Activated CD8-positive, alpha-beta T cell treated with anti-CD3 and anti-CD28 coated beads for 36 hours (primary cell): ENCODE measurements around the gene IKBKG. TPM values are rescaled to one million over a fixed set of nuclear protein-coding genes. Genes with fewer than 3 reads are reported as not detected.

Source experiments
- ATAC-seq: fragments of 200-7000 bp; cut with Tn5 transposase; one replicate; pipeline ENCODE4 v1.10.0; 2021; ENCODE audit warnings: mild to moderate bottlenecking, moderate library complexity
- CTCF ChIA-PET: fragments of 350-600 bp; sonication (Branson Sonifier 250); formaldehyde crosslinking; loops from one replicate; lab custom pipeline; 2021; ENCODE audit warnings: antibody characterized with exemption; lab: Charles Lee
- POLR2A ChIA-PET: fragments of 350-600 bp; sonication (Branson Sonifier 250); formaldehyde crosslinking; loops from one replicate; lab custom pipeline; 2021; ENCODE audit warnings: antibody characterized with exemption; lab: Charles Lee
- DNase-seq: peaks from one replicate; pipeline ENCODE4 v3.0.0-alpha.2; 2020
- H3K27ac Mint-ChIP-seq: one replicate; pipeline ENCODE4 v1.8.0; 2021; ENCODE audit warnings: mild to moderate bottlenecking, mixed read lengths
- H3K27me3 Mint-ChIP-seq: one replicate; pipeline ENCODE4 v1.8.0; 2021; ENCODE audit warnings: mixed read lengths
- H3K36me3 Mint-ChIP-seq: one replicate; pipeline ENCODE4 v1.8.0; 2021; ENCODE audit warnings: low read depth, mixed read lengths
- H3K4me1 Mint-ChIP-seq: one replicate; pipeline ENCODE4 v1.8.0; 2021; ENCODE audit warnings: low read depth, mixed read lengths
- H3K4me3 Mint-ChIP-seq: one replicate; pipeline ENCODE4 v1.8.0; 2021; ENCODE audit warnings: mild to moderate bottlenecking, moderate library complexity, mixed read lengths
- H3K9me3 Mint-ChIP-seq: one replicate; pipeline ENCODE4 v1.8.0; 2021; ENCODE audit warnings: mixed read lengths
- intact Hi-C: fragments of 100-400 bp; cut with micrococcal nuclease; formaldehyde crosslinking; loops from one replicate; pipeline ENCODE4 v1.10.0; 2022
- total RNA-seq, 2 experiments: library from RNA; stranded (reverse); gene quantifications; one replicate each; pipeline ENCODE4 v1.2.3, GENCODE V29; 2021
- TF ChIP-seq, protein P1 (sequence below): fragments of 200-600 bp; IDR thresholded peaks from one replicate; pipeline ENCODE4 v1.8.0; 2022; ENCODE audit warnings: antibody characterized with exemption, mild to moderate bottlenecking

The IKBKG gene
- total RNA-seq, 2 experiments from 2014 or later: 34.4 to 40.6 TPM

DNA sequence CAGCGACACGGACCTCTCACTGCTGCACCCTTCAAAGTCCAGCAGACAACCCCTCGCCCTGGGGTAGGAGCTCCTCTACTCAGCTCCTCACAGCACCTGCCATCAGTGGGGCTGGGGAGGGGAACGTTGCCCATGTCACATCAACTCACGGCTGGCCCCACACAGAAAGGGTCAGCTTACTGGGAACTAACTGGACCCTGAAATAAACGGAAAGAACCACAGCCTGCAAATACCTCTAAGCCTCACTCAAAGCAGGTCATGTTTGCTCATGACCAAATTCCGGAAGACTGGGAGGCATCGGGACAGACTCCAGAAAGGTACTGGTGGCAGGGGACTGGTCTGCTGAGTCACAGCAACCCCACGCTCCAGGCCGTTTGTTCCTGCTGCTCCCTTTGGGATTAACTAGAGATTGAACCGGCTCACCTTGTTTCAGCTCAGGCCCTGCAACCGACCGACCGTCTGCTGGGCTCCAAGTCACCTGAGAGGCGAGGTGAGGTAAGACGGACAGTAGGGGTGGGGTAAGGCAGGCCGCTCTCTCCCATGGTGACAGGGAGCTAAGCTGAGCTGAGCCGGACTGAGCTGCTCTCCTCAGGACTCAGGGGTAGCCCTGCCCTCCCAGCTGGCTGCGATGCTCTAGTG lies 6.4 kb upstream of the IKBKG start:
- Mint-ChIP-seq H3K27ac (peak overlapping the region; percentile 97), H3K36me3 (peaks cover 32% of the 10 kb centered on the region), H3K27me3 (no peaks in the 10 kb centered on the region), H3K9me3 (no peaks in the 10 kb centered on the region), H3K4me3 (no peak overlapping the region), H3K4me1 (peaks cover 48% of the 10 kb centered on the region)
- no peak for DNase-seq
- TF ChIP-seq, protein P1, sequence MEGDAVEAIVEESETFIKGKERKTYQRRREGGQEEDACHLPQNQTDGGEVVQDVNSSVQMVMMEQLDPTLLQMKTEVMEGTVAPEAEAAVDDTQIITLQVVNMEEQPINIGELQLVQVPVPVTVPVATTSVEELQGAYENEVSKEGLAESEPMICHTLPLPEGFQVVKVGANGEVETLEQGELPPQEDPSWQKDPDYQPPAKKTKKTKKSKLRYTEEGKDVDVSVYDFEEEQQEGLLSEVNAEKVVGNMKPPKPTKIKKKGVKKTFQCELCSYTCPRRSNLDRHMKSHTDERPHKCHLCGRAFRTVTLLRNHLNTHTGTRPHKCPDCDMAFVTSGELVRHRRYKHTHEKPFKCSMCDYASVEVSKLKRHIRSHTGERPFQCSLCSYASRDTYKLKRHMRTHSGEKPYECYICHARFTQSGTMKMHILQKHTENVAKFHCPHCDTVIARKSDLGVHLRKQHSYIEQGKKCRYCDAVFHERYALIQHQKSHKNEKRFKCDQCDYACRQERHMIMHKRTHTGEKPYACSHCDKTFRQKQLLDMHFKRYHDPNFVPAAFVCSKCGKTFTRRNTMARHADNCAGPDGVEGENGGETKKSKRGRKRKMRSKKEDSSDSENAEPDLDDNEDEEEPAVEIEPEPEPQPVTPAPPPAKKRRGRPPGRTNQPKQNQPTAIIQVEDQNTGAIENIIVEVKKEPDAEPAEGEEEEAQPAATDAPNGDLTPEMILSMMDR: no peak
- POLR2A ChIA-PET: interaction anchor here (0.7 to 1.6 kb wide), 5 partner anchors 14 to 167 kb away, joined by 3 to 5 read pairs (median 3); no protein-coding TSS in a partner anchor
- intact Hi-C loops: no loop called here
- ATAC-seq: no peak
- CTCF ChIA-PET: interaction anchor here (0.9 to 1.4 kb wide), 2 partner anchors 14 to 168 kb away, joined by 3 to 4 read pairs; no protein-coding TSS in a partner anchor

DNA sequence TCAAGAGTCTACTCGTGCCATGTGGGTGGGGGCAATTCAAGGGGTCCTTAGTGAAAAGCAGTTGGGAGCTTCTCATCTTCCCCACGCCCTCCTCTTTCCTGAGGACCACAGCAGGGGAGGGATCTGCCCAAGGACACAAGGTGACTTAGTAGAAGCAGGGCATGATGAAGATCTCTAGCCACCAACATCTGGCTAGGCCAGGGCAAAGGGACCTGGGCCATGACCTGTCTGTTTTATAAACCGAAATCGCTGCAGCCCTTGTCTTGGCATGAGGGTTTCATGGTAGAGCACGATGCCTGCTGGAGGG lies 5.9 kb upstream of the IKBKG start:
- H3K27me3 Mint-ChIP-seq: no peaks in the 10 kb centered on the region

DNA sequence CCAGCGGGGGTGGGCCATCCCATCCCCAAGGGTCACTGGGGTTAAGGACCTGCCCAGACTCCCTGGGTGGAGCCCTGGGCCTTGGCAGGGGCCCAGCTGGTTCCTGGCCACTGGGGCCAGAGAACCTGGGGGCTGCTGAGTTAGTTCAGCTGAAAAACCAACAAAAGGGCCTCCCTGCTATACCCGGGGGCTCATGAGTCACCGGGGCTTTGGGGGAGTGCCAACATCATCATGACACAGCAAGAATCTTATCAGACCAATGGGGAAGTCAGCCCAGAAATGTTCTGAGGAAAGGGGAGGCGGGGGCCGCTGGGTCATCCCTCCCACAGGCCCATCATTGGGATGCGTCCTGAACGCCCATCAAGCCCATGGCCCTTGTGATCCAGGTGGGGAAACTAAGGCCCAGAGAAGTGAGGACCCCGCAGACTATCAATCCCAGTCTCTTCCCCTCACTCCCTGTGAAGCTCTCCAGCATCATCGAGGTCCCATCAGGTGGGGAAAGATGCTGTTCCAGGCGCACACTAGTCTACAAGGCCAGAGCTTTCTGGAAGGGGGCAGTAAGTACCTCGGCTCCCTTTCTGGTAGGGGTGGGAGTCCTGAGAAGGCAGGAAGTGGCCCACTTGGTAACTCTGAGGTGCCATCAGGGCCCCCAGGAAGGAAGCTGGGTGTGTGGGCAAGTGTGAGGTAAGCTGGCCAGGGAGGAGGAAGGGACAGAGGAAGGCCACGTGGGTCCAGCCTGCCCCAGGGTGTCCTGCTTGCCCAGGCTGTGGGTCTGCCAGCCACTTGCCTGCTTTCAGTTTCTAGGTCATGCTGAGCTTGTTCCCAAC lies 5.3 kb upstream of the IKBKG start:
- Mint-ChIP-seq H3K9me3 (no peaks in the 10 kb centered on the region), H3K27ac (peak overlapping the region; percentile 97), H3K36me3 (peaks cover 36% of the 10 kb centered on the region), H3K4me1 (peaks cover 51% of the 10 kb centered on the region), H3K27me3 (no peaks in the 10 kb centered on the region), H3K4me3 (peak overlapping the region; percentile 79)
- DNase-seq: peak; percentile 79
- ATAC-seq: peak; percentile 34
- intact Hi-C loops: no loop called here
- TF ChIP-seq, protein P1: no peak
- ChIA-PET CTCF (interaction anchor here (0.9 to 1.5 kb wide), 2 partner anchors 8 to 15 kb away, joined by 3 to 4 read pairs; no protein-coding TSS in a partner anchor), POLR2A (interaction anchor here (0.7 to 2.0 kb wide), 10 partner anchors 15 to 169 kb away, joined by 3 to 10 read pairs (median 4); partner anchors contain the start of genes ATP6AP1, DNASE1L1, RPL10 and UBL4A)

More for the DNA sequence above, 5.9 kb upstream of the IKBKG start:
- Mint-ChIP-seq H3K36me3 (peaks cover 36% of the 10 kb centered on the region), H3K27ac (peak overlapping the region; percentile 97), H3K4me1 (peaks cover 51% of the 10 kb centered on the region), H3K9me3 (no peaks in the 10 kb centered on the region), H3K4me3 (no peak overlapping the region)
- intact Hi-C loops: no loop called here
- ChIA-PET POLR2A (interaction anchor here (0.7 to 1.6 kb wide), 5 partner anchors 15 to 168 kb away, joined by 3 to 5 read pairs (median 3); no protein-coding TSS in a partner anchor), CTCF (interaction anchor here (0.9 to 1.5 kb wide), 3 partner anchors 8 to 168 kb away, joined by 3 to 4 read pairs (median 3); no protein-coding TSS in a partner anchor)
- DNase-seq (no peak), ATAC-seq (no peak)
- TF ChIP-seq, protein P1: no peak

DNA sequence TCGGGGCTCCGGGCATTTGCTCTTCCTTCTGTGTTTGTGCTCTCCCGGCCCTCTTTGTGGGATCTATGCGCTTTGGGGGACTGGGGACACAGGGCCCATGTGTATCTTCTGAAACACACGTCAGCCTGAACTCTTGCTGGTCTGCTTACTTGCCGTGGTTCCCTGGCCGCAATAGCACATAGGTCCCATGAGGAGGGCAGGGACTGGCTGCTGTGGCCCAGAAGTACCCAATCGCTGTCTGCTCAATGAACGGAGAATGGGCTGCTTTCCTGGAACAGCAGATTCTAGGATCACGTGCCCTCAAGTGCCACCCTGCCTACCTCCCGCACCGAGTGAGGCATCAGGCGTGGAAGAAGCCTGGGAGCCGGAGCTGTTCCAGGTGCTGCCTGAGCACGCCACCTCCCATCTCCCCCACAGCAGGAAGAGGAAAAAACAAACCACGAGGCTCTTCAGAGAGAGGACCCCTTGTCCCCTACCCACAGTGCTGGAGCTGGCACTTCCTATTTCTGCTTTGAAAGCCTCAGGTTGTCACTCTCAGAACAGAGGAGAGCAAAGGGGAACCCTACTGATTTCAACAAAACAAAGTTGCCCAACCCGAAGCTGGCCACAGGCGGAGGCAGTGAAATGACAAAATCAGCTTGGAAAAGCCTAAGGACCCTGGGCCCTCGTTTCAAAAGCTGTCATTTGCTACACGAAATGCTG lies 4.5 kb upstream of the IKBKG start:
- H3K27me3 Mint-ChIP-seq: no peaks in the 10 kb centered on the region
- TF ChIP-seq, protein P1: no peak
- ATAC-seq (peak; percentile 12), DNase-seq (peak; percentile 62)
- no peaks in the 10 kb centered on the region for H3K9me3 Mint-ChIP-seq
- H3K4me1 Mint-ChIP-seq: peaks cover 48% of the 10 kb centered on the region
- H3K4me3 Mint-ChIP-seq: peak overlapping the region; percentile 79
- POLR2A ChIA-PET: interaction anchor here (0.7 to 2.0 kb wide), 10 partner anchors 16 to 196 kb away, joined by 3 to 10 read pairs (median 4); partner anchors contain the start of genes ATP6AP1, DNASE1L1, RPL10 and UBL4A
- peaks cover 38% of the 10 kb centered on the region for H3K36me3 Mint-ChIP-seq
- CTCF ChIA-PET: interaction anchor here (1.2 to 1.5 kb wide), 2 partner anchors 9 to 169 kb away, joined by 3 read pairs; partner anchors contain the start of gene FLNA
- intact Hi-C loops: no loop called here
- peak overlapping the region; percentile 97 for H3K27ac Mint-ChIP-seq
